ENCODE results near the gene TDP1. TPM values are rescaled to one million over a fixed set of nuclear protein-coding genes. Genes with fewer than 3 reads are reported as not detected.
A peak's percentile ranks its signal among the peaks of the same experiment; 100 is the strongest.

Gene TDP1
- total and polyA plus RNA-seq, 2 experiments from 2014 or later: 23.0 to 63.6 TPM

DNA sequence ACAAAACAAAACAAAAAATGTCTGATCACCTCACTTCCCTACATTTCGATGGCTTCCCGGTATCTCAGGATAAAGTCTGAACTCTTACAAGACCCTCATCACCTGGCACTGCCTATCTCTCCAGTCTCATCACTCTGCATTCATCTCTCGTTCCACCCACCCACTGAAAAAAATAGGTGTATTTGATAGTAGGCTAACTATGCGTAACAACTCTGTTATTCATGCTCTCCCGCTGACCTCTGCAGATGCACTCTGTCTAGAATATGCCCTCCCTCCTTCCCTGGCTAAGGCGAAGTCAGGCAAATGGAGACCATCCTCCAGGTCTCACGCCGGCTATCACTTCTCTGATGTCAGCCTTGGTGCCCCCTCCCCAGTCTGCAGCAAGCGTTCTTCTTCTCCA is 46.1 kb upstream of the TDP1 start (continued):
- TF ChIP-seq, protein P1, sequence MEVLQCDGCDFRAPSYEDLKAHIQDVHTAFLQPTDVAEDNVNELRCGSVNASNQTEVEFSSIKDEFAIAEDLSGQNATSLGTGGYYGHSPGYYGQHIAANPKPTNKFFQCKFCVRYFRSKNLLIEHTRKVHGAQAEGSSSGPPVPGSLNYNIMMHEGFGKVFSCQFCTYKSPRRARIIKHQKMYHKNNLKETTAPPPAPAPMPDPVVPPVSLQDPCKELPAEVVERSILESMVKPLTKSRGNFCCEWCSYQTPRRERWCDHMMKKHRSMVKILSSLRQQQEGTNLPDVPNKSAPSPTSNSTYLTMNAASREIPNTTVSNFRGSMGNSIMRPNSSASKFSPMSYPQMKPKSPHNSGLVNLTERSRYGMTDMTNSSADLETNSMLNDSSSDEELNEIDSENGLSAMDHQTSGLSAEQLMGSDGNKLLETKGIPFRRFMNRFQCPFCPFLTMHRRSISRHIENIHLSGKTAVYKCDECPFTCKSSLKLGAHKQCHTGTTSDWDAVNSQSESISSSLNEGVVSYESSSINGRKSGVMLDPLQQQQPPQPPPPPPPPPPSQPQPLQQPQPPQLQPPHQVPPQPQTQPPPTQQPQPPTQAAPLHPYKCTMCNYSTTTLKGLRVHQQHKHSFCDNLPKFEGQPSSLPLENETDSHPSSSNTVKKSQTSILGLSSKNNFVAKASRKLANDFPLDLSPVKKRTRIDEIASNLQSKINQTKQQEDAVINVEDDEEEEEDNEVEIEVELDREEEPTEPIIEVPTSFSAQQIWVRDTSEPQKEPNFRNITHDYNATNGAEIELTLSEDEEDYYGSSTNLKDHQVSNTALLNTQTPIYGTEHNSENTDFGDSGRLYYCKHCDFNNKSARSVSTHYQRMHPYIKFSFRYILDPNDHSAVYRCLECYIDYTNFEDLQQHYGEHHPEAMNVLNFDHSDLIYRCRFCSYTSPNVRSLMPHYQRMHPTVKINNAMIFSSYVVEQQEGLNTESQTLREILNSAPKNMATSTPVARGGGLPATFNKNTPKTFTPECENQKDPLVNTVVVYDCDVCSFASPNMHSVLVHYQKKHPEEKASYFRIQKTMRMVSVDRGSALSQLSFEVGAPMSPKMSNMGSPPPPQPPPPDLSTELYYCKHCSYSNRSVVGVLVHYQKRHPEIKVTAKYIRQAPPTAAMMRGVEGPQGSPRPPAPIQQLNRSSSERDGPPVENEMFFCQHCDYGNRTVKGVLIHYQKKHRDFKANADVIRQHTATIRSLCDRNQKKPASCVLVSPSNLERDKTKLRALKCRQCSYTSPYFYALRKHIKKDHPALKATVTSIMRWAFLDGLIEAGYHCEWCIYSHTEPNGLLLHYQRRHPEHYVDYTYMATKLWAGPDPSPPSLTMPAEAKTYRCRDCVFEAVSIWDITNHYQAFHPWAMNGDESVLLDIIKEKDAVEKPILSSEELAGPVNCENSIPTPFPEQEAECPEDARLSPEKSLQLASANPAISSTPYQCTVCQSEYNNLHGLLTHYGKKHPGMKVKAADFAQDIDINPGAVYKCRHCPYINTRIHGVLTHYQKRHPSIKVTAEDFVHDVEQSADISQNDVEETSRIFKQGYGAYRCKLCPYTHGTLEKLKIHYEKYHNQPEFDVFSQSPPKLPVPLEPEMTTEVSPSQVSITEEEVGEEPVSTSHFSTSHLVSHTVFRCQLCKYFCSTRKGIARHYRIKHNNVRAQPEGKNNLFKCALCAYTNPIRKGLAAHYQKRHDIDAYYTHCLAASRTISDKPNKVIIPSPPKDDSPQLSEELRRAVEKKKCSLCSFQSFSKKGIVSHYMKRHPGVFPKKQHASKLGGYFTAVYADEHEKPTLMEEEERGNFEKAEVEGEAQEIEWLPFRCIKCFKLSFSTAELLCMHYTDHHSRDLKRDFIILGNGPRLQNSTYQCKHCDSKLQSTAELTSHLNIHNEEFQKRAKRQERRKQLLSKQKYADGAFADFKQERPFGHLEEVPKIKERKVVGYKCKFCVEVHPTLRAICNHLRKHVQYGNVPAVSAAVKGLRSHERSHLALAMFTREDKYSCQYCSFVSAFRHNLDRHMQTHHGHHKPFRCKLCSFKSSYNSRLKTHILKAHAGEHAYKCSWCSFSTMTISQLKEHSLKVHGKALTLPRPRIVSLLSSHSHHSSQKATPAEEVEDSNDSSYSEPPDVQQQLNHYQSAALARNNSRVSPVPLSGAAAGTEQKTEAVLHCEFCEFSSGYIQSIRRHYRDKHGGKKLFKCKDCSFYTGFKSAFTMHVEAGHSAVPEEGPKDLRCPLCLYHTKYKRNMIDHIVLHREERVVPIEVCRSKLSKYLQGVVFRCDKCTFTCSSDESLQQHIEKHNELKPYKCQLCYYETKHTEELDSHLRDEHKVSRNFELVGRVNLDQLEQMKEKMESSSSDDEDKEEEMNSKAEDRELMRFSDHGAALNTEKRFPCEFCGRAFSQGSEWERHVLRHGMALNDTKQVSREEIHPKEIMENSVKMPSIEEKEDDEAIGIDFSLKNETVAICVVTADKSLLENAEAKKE (CRISPR knock-in tag; IDR thresholded peaks at IDR 0.05): no peak
- TF ChIP-seq EZH2 (IDR thresholded peaks at IDR 0.05; ENCODE audit: low read depth, unreplicated experiment): no peak

DNA sequence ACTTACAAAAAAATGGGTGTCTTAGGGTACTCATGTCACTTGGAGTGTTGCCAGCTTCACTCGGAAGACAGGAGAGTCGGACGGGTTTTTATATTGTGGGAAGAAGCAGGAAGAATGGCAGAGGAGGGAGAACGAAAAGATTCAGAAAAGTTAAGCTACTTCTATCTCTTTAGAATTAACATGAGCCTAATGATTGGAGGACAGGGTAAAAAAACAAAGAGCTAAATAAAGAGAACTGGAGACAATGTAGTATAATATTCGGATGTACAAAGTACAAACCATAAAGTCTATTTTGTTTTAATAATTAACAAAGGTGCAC is 45.1 kb upstream of the TDP1 start:
- no peak overlapping the region for H2AFZ ChIP-seq
- no peak overlapping the region for H3K4me3 ChIP-seq
- peak overlapping the region; percentile 30 for H3K27ac ChIP-seq (ENCODE audit: low read depth)
- H3K4me1 ChIP-seq (ENCODE audit: insufficient read depth): peaks cover 31% of the 10 kb centered on the region
- H3K4me1 Mint-ChIP-seq: peaks cover 45% of the 10 kb centered on the region
- H3K4me3 Mint-ChIP-seq: no peak overlapping the region; the same call in 2 of the 3 replicates
- no peak overlapping the region for H3K27ac Mint-ChIP-seq
- no peaks in the 10 kb centered on the region for H3K79me2 ChIP-seq (replicated peaks; ENCODE audit: insufficient read depth)
- H3F3A ChIP-seq (replicated peaks; ENCODE audit: low read depth): no peaks in the 10 kb centered on the region
- H3K9me3 Mint-ChIP-seq: no peaks in the 10 kb centered on the region
- peaks cover 9% of the 10 kb centered on the region for H3K27me3 Mint-ChIP-seq (ENCODE audit: insufficient read depth, low read depth, poor library complexity)
- H3K36me3 ChIP-seq (ENCODE audit: insufficient read depth): no peaks in the 10 kb centered on the region
- no peak for ATAC-seq
- peak overlapping the region; percentile 33 for H3K4me2 ChIP-seq
- H4K20me1 ChIP-seq (replicated peaks; ENCODE audit: insufficient read depth): no peaks in the 10 kb centered on the region
- H3K36me3 Mint-ChIP-seq (ENCODE audit: low read depth): no peaks in the 10 kb centered on the region
- no peak for DNase-seq (ENCODE audit: low spot score)
- H3K9me2 ChIP-seq (ENCODE audit: insufficient read depth): no peaks in the 10 kb centered on the region
- H3K27me3 ChIP-seq (ENCODE audit: insufficient read depth): no peaks in the 10 kb centered on the region
- no peak for TF ChIP-seq STAT1 (IDR thresholded peaks at IDR 0.05; ENCODE audit: unreplicated experiment)
- TF ChIP-seq POLR2AphosphoS5 (IDR thresholded peaks at IDR 0.05; ENCODE audit: low read depth): no peak
- no peak for TF ChIP-seq NANOG (IDR thresholded peaks at IDR 0.05; ENCODE audit: borderline replicate concordance)
- TF ChIP-seq, protein P2, sequence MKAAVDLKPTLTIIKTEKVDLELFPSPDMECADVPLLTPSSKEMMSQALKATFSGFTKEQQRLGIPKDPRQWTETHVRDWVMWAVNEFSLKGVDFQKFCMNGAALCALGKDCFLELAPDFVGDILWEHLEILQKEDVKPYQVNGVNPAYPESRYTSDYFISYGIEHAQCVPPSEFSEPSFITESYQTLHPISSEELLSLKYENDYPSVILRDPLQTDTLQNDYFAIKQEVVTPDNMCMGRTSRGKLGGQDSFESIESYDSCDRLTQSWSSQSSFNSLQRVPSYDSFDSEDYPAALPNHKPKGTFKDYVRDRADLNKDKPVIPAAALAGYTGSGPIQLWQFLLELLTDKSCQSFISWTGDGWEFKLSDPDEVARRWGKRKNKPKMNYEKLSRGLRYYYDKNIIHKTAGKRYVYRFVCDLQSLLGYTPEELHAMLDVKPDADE (IDR thresholded peaks at IDR 0.05): no peak
- TF ChIP-seq JUNB (IDR thresholded peaks at IDR 0.05; ENCODE audit: unreplicated experiment): no peak
- TF ChIP-seq, protein P3, sequence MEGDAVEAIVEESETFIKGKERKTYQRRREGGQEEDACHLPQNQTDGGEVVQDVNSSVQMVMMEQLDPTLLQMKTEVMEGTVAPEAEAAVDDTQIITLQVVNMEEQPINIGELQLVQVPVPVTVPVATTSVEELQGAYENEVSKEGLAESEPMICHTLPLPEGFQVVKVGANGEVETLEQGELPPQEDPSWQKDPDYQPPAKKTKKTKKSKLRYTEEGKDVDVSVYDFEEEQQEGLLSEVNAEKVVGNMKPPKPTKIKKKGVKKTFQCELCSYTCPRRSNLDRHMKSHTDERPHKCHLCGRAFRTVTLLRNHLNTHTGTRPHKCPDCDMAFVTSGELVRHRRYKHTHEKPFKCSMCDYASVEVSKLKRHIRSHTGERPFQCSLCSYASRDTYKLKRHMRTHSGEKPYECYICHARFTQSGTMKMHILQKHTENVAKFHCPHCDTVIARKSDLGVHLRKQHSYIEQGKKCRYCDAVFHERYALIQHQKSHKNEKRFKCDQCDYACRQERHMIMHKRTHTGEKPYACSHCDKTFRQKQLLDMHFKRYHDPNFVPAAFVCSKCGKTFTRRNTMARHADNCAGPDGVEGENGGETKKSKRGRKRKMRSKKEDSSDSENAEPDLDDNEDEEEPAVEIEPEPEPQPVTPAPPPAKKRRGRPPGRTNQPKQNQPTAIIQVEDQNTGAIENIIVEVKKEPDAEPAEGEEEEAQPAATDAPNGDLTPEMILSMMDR (conservative IDR thresholded peaks at IDR 0.05; ENCODE audit: low read depth in 2 of 2): no peak
- TF ChIP-seq, protein P4, sequence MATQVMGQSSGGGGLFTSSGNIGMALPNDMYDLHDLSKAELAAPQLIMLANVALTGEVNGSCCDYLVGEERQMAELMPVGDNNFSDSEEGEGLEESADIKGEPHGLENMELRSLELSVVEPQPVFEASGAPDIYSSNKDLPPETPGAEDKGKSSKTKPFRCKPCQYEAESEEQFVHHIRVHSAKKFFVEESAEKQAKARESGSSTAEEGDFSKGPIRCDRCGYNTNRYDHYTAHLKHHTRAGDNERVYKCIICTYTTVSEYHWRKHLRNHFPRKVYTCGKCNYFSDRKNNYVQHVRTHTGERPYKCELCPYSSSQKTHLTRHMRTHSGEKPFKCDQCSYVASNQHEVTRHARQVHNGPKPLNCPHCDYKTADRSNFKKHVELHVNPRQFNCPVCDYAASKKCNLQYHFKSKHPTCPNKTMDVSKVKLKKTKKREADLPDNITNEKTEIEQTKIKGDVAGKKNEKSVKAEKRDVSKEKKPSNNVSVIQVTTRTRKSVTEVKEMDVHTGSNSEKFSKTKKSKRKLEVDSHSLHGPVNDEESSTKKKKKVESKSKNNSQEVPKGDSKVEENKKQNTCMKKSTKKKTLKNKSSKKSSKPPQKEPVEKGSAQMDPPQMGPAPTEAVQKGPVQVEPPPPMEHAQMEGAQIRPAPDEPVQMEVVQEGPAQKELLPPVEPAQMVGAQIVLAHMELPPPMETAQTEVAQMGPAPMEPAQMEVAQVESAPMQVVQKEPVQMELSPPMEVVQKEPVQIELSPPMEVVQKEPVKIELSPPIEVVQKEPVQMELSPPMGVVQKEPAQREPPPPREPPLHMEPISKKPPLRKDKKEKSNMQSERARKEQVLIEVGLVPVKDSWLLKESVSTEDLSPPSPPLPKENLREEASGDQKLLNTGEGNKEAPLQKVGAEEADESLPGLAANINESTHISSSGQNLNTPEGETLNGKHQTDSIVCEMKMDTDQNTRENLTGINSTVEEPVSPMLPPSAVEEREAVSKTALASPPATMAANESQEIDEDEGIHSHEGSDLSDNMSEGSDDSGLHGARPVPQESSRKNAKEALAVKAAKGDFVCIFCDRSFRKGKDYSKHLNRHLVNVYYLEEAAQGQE (IDR thresholded peaks at IDR 0.05; ENCODE audit: unreplicated experiment): no peak
- no peak for TF ChIP-seq CREB1 (CRISPR knock-in tag; IDR thresholded peaks at IDR 0.05; ENCODE audit: low read depth)
